Left colon (tissue), 2 donors: ENCODE measurements around the gene SPATA24. TPM values are rescaled to one million over a fixed set of nuclear protein-coding genes. Genes with fewer than 3 reads are reported as not detected.
"Not testable (repeated sequence)": the region's sequence is repeated elsewhere in the genome, so short reads cannot be mapped to it uniquely, and the experiment has no call there.

ENCODE experiments used
- ATAC-seq: fragments of 200-7000 bp; cut with Tn5 transposase; one replicate; pipeline ENCODE4 v1.9.1; 2020; ENCODE audit warnings: mild to moderate bottlenecking, moderate library complexity
- DNase-seq, 2 donors: peaks; one replicate each; pipeline ENCODE4 v3.0.0-alpha.2; 2020
- intact Hi-C, 2 donors: fragments of 100-400 bp; cut with DNase I in 1 of 2; cut with micrococcal nuclease in 1 of 2; formaldehyde crosslinking; loops; one replicate each; pipeline versions ENCODE4 v1.11.2 to v1.14.0; 2022; cut with DNase I, micrococcal nuclease
- total RNA-seq, 2 donors: library from RNA; stranded (reverse); fragmentation: NEBNext Ultra II Directional; extraction: Animal tissue kit (Norgen Biotek cat#: 25700); gene quantifications; one replicate each; pipeline ENCODE4 v1.2.1, GENCODE V29; 2021
- donor health status: DM: no; HTN: no; CAD: no.
- donor health status: DM: yes; HTN: yes; CAD: no.

Gene SPATA24
- total RNA-seq, 2 donors from 2014 or later, result 3.6 to 3.8 TPM

GRCh38 chr5:139387611-139388197 lies 16.2 kb downstream of the SPATA24 start:
- DNase-seq, result no peak
- intact Hi-C loops, result no loop called here
- no peak for ATAC-seq

DNA sequence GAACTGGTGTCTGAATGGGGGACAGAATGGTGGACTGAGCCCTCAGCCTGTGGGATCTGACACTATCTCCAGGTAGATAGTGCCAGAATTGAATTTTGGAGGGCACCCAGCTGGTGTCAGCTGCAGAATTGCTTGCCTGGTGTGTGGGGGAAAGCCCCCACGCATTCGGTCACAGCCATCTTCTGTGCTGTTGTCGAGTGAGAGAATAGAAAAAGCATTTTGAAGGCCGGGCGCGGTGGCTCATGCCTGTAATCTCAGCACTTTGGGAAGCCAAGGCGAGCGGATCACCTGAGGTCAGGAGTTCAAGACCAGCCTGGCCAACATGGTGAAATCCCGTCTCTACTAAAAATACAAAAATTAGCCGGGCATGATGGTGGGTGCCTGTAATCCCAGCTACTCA lies 16.9 kb downstream of the SPATA24 start:
- ATAC-seq, DNase-seq, intact Hi-C loops: not testable (repeated sequence)

DNA sequence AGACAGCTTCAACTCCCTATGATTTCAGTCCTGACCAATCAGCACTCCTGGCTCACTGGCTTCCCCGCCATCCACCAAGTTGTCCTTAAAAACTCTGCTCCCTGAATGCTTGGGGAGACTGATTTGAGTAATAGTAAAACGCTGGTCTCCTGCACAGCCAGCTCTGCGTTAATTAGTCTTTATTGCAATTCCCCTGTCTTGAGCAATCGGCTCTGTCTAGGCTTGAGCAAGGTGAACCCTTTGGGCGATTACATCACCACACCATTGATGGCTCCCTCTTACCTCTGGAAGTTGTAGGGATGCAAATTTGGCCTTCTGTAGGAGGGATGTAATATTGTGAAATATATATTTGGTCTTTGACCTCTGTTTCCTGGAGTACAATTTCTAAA lies 17.8 kb downstream of the SPATA24 start:
- DNase-seq (no peak), ATAC-seq (no peak)
- intact Hi-C loops, result no loop called here

GRCh38 chr5:139385061-139386049 lies 18.5 kb downstream of the SPATA24 start:
- DNase-seq, result no peak
- intact Hi-C loops, result no loop called here
- peak; percentile 34 for ATAC-seq

GRCh38 chr5:139384591-139385051 lies 19.3 kb downstream of the SPATA24 start:
- intact Hi-C loops, result no loop called here
- ATAC-seq, result no peak

GRCh38 chr5:139383993-139384590 lies 19.8 kb downstream of the SPATA24 start:
- intact Hi-C loops, result no loop called here
- ATAC-seq (no peak), DNase-seq (no peak)

More at GRCh38 chr5:139384591-139385051, 19.3 kb downstream of the SPATA24 start:
- no peak for DNase-seq

DNA sequence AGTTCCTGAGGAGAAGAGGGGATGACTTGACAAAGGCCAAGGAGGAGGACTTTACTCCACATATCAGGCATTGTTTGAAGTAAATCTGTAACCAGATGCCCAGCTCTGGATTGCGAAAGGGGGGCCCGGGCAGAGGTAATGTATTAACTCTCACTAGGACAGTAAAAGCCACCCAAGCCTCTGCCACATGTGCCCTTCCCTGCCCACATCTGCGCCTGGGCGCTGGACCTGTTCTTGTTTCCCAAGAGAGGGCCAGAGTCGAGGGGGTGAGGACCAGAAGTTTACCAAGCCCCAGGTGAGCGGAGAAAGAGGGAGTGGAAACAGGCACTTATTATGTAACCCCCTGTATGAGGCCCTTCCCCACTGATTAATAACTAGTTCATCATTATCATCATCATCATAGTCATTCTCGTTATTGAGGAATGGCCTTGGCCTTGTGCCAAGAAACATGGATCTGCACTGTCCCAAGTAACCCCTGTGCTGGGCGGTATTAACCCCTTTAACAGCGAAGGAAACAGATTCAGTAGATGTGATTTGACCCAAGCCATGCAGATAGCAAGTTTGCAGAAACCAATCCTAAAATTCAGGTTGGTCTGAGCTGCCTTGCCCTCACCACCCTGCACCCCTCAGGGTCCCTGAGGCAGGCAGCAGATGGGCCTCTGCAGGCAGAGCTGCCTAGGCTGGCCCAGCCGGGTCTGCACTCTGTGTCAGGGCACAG lies 20.5 kb downstream of the SPATA24 start, which contains the start of gene SLC23A1:
TSS of gene SLC23A1 (minus strand) at position 23 of the 718 bp plus-strand sequence. CDS start 44 bp downstream, outside the sequence.
- DNase-seq (peak; percentile 73 to 83), ATAC-seq (peak; percentile 71)
- intact Hi-C loops, result no loop called here

DNA sequence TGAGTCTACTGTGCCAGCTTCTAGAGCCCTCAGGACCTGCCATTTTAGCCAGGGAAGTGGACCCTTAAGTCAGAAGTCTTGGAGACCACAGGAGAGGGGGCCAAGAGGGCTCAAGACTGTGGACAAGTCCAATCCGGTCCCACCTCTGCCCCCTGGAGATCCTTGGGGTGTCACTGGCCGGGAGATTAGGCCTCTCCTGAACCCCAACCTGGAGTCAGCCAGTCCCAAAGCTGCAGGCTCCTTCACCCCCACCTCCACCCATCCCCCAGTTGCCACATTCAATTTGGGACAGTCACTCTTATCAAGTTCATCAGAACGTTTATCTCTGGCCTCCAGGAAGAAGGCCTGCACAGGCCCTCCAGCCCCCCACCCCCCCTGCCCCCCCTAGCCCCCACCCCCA lies 21.1 kb downstream of the SPATA24 start:
- no peak for DNase-seq
- ATAC-seq, result no peak
- intact Hi-C loops, result no loop called here

- ATAC-seq (peak; percentile 48), DNase-seq (no peak)
- intact Hi-C loops, result no loop called here
Measured at GRCh38 chr5:139381837-139382761, 21.8 kb downstream of the SPATA24 start.

- intact Hi-C loops, result no loop called here
- ATAC-seq, result no peak
- DNase-seq, result no peak
Measured at GRCh38 chr5:139379626-139380449, 24.1 kb downstream of the SPATA24 start.

- no peak for ATAC-seq
- no peak for DNase-seq
- intact Hi-C loops, result no loop called here
Measured at GRCh38 chr5:139378941-139379361, 24.9 kb downstream of the SPATA24 start.

- DNase-seq (no peak), ATAC-seq (no peak)
- intact Hi-C loops, result no loop called here
Measured at GRCh38 chr5:139378101-139378825, 25.6 kb downstream of the SPATA24 start.

DNA sequence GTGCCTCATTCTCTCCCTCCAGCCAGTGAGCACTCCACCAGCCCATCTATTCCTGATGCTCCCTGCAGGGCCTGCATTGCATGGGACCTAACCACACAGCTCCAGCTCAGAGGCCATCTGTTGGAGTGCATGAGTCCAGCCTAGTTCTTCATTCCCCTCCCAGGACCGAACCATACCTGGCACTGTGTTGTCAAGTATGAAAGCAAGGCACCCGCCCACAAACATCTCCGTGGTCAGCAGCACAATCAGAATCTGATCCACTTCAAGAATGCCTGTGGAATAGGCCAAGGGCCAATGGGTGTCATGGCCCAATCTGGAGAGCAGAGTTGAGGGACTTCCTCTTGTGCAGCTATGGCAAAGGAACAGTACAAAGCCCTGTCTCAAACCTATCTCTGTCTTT lies 26.7 kb downstream of the SPATA24 start:
- no peak for ATAC-seq
- DNase-seq, result no peak
- intact Hi-C loops, result no loop called here

GRCh38 chr5:139376364-139376763 lies 27.5 kb downstream of the SPATA24 start:
- ATAC-seq, result no peak
- no peak for DNase-seq
- intact Hi-C loops, result no loop called here

- ATAC-seq (no peak), DNase-seq (no peak)
- intact Hi-C loops, result no loop called here
Measured at GRCh38 chr5:139374909-139375308, 29.0 kb downstream of the SPATA24 start.
